ENCODE data around the gene RNF182.

DNA sequence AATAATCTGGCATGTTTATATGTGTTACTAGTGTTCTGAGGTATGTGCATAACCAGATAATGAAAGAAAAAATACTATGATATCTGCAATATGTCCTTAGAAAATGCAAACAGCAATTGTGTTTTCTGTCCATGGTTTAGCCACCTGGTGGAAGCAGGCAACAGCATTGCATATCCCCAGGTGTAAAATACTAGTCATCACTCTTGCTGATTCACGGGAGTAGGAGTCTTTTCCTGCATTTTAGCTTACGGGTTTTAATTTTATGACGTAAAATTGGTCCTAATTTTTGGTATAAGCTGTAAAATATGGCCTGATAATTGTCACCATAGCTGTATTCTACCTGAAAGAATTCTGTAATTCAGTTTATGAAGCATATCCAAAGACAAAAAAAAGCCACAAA, 2.5 kb downstream of the RNF182 start:
- TF ChIP-seq, protein P1, sequence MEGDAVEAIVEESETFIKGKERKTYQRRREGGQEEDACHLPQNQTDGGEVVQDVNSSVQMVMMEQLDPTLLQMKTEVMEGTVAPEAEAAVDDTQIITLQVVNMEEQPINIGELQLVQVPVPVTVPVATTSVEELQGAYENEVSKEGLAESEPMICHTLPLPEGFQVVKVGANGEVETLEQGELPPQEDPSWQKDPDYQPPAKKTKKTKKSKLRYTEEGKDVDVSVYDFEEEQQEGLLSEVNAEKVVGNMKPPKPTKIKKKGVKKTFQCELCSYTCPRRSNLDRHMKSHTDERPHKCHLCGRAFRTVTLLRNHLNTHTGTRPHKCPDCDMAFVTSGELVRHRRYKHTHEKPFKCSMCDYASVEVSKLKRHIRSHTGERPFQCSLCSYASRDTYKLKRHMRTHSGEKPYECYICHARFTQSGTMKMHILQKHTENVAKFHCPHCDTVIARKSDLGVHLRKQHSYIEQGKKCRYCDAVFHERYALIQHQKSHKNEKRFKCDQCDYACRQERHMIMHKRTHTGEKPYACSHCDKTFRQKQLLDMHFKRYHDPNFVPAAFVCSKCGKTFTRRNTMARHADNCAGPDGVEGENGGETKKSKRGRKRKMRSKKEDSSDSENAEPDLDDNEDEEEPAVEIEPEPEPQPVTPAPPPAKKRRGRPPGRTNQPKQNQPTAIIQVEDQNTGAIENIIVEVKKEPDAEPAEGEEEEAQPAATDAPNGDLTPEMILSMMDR (IDR thresholded peaks at IDR 0.05), result no peak
- no peak for TF ChIP-seq POLR2A (IDR thresholded peaks at IDR 0.05)

All from uterus (tissue), 2 donors.